ENCODE data around the gene ADAMTS3.

- no peak for TF ChIP-seq SMC3 (conservative IDR thresholded peaks at IDR 0.05; ENCODE audit: poor library complexity)
- TF ChIP-seq CTCF (IDR thresholded peaks at IDR 0.05; ENCODE audit: poor library complexity, severe bottlenecking): no peak
- TF ChIP-seq MXI1 (conservative IDR thresholded peaks at IDR 0.05; ENCODE audit: poor library complexity, severe bottlenecking): no peak
- TF ChIP-seq POLR2AphosphoS5 (IDR thresholded peaks at IDR 0.05): no peak
- no peak for TF ChIP-seq EP300 (conservative IDR thresholded peaks at IDR 0.05; ENCODE audit: poor library complexity, severe bottlenecking)
- TF ChIP-seq RAD21 (conservative IDR thresholded peaks at IDR 0.05): no peak
- no peak for TF ChIP-seq REST (IDR thresholded peaks at IDR 0.05; ENCODE audit: borderline replicate concordance)
Measured at GRCh38 chr4:72391281-72391680, 177.7 kb downstream of the ADAMTS3 start.
